NCI-H1092 (cell line): ENCODE data around the gene ILKAP.

Experiments used
- DNase-seq: peaks from one replicate; lab custom pipeline; 2025; lab: John Stamatoyannopoulos, UW

The ILKAP gene

DNA sequence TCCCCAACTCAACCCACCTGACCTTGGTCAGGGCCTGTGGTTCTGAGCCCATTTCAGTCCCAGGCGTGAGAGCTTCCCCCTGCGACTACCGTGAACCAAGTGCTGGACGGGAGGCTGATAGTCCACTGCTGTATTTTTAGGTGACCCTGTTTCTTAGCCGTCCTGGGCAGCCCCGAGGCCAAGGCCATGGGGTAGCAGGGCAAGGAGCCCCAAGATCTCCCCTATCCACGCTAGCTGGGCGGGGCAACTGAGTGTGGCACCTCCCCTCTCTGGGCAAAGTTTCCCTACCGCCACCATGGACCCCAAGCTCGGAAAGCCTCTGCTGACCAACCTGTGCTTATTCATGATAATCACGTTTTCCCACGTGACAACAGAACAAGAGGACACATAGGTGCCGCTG lies 65.6 kb downstream of the ILKAP start:
- DNase-seq: no peak

GRCh38 chr2:238136820-238137537 lies 66.5 kb downstream of the ILKAP start:
- no peak for DNase-seq

GRCh38 chr2:238135601-238136150 lies 67.8 kb downstream of the ILKAP start:
- no peak for DNase-seq

- no peak for DNase-seq
Observed at GRCh38 chr2:238134393-238134785, 69.1 kb downstream of the ILKAP start.

DNA sequence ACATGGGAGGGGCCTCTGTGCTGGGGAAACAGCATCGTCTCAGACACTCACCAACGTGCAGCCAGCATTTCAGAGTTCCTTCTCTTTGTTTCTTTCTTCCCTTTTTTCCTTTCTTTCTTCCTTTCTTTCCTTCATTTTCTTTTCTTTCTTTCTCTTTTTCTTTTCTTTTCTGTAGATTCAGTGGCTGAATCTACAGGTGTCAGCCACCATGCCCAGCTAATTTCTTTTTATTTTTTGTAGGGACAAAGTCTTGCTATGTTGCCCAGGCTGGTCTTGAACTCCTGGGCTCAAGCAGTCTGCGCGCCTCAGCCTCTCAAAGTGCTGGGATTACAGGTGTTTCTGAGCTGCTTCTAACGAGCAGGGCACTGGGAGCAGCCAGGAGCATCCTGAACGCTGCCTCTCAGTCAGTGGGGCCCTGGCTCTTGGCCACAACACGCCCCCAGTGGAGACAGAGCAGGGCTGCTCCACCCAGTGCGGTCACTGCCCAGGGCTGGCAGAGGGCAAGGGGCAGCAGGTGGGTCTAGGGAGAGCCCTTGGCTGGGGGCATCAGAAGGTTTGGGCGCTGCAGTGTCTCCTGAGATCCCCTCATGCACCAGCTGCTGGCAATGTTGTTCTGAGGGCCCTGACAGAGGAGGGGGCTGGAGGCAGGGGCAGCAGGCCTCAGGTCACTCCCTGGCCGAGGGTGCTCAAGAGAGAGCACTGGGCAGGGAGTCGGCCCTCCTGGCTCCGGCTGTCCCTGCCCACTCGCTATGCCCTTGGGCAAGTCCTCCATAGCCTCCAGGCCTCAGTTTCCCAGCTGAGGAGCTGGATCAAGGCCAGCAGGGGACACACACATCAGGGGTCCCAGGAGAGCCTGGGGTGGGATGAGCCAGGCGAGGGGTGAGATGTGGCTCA lies 69.7 kb downstream of the ILKAP start:
- no peak for DNase-seq

GRCh38 chr2:238132463-238133450 lies 70.7 kb downstream of the ILKAP start:
- no peak for DNase-seq

DNA sequence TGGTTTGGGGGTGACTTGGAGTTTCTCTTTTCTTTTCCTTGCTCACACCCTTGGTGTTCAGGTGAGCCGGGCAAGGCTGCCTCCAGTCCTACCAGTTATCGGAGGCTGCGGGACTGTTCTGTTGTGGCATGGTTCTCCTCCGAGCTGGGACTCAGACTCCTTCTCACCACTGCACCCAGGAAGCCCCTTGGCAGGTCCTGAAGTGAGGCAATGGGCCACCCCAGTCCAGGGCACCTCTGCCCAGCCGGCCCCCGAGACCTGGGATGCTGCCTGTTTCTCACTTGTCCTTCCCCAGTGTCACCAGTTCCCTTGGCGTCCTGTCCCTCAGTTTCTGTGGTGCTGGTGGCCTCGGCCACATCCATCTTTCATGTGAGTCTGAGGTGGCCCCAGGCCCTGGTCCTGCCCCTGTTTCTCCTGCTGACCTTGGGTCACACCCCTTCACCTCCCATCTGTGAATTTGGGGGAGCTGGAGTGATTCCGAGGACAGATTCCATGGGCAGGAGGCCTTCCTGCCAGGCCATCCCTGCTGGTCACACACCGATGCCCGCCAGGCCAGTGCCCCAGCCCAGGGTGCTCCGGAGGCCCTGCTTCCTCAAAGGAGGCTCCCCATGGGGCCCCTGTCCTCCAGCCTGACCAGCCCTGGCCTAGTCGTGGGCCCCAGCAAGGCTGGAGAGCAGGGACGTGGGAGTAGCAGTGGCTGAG lies 71.6 kb downstream of the ILKAP start:
- DNase-seq: no peak

- DNase-seq: no peak
Observed at GRCh38 chr2:238130696-238131628, 72.5 kb downstream of the ILKAP start.

GRCh38 chr2:238130111-238130695 lies 73.3 kb downstream of the ILKAP start:
- DNase-seq: no peak

- DNase-seq: no peak
Observed at GRCh38 chr2:238129166-238130010, 74.1 kb downstream of the ILKAP start.

GRCh38 chr2:238128534-238129001 lies 74.9 kb downstream of the ILKAP start:
- no peak for DNase-seq

GRCh38 chr2:238128061-238128440 lies 75.4 kb downstream of the ILKAP start:
- DNase-seq: no peak

DNA sequence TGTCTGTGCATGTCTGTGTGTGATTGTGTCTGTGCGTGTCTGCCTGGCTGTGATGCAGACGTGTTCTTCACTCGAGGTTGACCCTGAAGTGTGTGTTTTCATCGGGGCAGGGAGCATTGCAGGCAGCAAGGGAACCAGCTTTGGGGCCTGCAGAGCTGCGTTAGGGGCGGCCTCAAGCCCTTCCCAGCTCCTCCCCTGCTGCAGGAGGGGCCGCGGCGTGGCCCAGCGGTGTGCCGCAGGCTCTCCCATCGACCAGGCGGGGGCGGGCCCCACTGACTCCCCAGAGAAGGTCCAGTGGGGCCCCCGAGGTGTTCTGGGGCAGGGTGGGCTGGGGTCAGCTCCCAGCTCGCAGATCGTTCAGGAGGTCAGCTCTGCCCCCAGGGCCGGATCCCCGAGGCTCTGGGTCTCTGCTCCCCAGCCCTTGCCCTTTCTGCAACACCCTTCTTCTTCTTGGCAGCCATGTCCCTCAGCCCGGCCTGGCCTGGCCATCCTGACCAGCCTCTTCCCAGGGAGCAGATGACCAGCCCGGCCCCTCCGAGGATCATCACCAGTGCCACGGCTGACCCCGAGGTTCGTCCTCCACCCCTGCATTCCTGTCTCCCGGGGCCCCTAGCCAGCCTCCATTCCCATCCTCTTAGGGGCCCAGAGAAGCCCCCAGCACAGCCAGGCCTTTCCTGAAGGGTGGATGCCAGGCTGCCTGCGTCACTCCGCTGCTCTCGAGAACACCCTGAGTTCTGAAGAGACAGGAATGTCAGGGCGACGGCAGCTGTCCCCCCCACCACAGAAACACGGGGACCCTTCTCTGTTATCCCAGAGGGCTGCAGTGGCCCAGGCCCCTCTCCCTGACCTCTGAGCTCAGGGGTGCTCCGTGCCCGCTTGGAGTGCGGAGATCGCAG lies 76.1 kb downstream of the ILKAP start:
- DNase-seq: no peak

DNA sequence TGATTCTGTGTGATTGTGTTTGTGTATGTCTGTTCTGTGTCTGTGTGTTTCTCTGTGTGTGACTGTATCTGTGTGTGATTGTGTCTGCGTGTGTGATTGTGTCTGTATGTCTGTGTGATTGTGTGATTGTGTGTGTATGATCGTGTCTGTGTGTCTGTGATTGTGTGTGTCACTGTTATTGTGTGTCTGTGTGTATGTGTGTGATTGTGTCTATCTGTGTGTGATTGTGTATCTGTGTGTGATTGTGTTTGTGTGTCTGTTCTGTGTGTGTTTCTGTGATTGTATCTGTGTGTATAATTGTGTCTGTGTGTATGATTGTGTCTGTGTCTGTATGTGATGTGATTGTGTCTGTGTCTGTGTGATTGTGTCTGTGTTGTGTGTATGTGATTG lies 76.7 kb downstream of the ILKAP start:
- no peak for DNase-seq

- DNase-seq: no peak
Observed at GRCh38 chr2:238126338-238126737, 77.2 kb downstream of the ILKAP start.

GRCh38 chr2:238125127-238125885 lies 78.2 kb downstream of the ILKAP start:
- DNase-seq: no peak
